GM19372 (cell line): ENCODE measurements around the gene CILP2.

ENCODE experiments used
- ATAC-seq: cut with Tn5 transposase; IDR thresholded peaks from one replicate; pipeline ENCODE4 v1.9.1; 2021; ENCODE audit warnings: mild to moderate bottlenecking, low read depth, moderate library complexity; ENCODE audit not compliant: unreplicated experiment

Gene CILP2

DNA sequence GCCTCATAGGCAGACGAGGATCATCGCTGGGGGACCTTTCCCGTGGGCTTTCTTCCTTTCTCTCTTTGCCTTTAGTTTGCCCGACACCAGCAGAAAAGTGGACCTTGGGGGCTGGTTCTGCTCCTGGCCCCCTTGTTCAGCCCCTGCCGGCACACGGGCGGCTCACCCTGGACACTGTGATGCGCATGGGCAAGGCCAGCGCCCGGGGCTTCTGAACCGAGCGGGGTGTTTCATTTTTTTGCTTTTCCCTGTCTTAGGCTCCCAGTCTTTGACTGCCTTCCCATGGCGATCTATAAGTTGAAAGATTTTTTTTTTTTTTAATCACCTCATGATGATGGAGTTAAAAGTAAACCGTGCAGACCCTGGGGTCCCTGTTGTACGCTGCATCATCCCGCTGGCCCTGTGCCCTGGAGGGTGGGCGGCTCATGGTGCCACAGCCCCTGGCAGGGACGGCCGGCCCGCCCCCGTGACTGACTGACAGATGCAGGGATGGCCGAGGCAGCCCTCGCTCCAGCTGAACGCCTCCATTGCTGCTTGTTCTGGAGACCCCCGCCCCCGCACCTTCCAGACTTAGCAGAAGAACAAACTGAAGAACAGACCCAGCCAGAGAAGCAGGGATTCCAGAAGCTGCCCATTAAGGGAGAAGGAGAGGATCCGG lies 32.3 kb upstream of the CILP2 start:
- no peak for ATAC-seq

DNA sequence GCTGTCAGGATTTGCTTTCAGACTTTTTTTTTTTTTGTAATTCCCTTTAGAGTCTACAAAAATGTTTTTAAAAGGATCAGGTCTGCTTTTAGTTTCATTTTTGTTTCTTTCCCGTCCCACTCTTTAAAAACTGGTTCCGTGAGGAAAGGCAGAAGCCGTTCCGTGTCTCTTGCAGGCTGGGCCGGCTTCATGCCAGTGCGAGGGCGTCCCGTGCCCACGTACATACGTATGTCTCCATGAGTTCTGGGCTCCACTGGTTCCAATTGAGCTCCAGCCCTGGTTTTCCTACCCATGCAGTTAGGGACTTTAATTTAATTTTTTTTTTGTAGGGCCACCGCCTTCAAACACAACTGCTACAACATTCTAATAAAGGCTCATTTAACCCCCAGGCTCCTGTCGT lies 31.5 kb upstream of the CILP2 start:
- ATAC-seq: no peak

DNA sequence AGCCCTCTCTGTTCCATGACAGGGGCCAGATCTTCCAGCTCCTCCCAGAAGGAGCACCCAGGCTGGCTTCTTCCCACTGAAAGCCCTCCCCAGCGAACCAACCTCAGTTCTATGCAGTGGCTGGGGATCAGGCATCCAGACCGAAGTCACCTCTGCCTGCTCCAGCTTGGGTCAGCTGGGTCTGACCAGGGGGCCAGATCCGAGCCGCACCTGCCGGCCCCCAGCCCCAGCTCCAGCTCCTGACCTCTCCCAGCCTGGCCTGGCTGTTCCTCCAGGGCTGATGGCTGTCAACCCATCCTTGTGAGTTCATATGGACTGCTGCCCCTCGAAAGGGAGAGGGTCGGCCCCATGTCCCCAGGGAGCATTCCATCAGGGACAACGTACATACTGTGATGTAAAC lies 30.7 kb upstream of the CILP2 start:
- ATAC-seq: no peak

DNA sequence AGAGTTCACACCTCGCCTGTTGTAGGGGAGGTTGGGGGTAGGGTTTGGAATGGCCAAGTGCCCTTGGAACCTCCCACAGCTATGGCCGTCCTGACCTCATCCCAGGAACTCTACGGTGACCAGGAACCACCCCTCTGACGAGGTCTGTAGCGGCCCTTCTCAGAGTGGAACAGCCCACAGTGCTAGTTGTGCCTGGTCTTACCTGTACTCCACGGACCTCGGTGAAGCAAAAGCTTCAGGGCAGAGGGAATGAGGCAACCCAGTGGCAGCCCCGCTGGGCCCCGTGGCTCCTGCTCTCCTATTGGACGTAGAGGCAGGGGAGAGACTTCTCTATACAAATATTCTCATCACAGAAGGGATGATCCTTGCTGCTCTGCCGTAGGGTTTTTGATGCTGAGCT lies 29.8 kb upstream of the CILP2 start:
- no peak for ATAC-seq

DNA sequence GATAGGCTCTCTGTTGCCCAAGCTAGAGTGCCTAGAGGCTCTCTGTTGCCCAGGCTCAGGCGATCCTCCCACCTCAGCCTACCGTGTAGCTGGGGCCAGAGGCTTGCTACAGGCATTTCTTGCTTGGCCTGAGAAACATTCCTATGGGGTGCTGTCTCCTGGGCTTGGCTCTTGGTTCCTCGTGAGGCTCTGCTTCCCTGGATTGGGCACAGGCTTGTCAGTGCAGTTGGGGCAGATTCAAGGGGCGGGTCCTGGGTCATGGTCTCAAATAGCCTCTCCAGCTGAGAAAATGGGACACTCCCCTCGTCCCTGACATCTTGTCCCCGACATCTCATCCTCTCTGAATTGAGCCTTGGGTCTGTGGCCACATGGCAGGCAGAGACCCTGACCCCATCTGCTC lies 27.6 kb upstream of the CILP2 start:
- no peak for ATAC-seq

DNA sequence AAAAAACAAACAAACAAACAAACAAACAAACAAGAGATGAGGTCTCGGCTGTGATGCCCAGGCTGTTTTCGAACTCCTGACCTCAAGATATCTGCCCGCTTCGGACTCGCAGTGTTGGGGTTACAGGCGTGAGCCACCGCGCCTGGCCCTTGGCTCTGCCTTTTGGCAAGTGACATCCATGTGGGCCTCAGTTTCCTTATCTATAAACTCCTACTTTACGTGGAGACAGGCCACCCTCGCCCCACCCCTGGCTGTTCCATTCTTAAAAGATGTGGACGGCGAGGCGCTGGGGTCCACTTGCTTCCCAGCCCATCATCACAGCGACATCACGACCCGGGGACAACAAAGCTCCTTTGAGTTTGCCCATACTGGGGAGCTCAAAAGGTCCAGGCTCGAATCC lies 24.4 kb upstream of the CILP2 start:
- no peak for ATAC-seq

DNA sequence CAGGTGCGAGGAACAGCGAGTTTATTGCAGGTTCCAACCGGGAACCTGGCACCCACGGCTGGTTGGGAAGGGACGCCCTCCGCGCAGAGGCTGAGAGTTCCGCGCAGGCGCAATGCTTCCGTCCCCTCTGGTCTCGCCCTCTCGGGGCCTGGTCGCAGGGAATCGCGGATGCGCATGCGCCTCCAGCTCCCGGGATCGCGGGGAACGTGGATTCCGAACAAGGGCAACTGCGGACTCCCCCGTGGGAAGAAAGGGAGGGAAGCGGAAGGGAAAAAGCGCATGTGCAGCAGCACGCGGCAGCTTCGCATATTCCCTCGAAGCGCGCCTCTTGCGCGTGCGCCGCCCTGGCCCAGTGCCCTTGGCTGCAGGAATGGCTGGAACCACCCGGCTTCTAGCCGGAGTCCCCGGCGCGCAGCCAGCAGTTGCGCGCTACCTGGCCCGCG lies 23.8 kb upstream of the CILP2 start:
- ATAC-seq: no peak

DNA sequence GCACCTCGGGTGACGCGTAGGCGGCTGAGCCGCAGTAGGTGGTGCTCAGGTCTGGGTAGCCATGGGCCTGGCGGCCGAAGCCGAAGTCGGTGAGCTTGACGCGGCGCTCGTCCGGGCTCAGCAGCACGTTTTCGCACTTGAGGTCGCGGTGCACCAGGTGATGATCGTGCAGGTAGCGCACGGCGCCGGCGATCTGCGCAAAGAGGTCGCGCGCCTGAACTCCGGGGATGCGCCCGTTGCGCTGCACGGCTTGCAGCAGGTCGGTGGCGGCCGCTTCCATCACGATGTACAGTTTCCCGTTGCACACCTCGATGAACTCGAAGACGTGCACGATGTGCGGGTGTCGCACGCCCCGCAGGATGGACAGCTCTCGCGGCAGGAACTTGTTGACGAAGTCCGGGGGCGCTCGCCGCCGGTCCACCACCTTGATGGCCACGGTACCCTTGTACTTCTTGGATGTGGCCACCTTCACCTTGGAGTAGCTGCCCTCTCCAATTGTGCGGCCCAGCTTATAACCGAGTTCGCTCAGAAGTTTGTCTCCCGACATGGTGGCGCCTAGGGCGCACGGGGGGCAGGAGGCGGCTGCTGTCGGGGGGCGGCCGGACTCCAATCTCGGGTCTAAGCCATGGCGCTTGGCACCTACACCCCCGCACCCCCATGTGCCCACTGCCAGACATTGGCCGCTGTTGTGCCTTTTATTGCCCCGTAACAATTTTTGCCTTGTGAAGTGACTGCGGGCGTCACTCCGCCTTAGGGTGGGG lies 23.0 kb upstream of the CILP2 start, which contains the start of gene TSSK6:
TSSK6 (minus strand) TSS at position 668 of the 761 bp plus-strand sequence; CDS start at position 547, 121 bp downstream.
- no peak for ATAC-seq

DNA sequence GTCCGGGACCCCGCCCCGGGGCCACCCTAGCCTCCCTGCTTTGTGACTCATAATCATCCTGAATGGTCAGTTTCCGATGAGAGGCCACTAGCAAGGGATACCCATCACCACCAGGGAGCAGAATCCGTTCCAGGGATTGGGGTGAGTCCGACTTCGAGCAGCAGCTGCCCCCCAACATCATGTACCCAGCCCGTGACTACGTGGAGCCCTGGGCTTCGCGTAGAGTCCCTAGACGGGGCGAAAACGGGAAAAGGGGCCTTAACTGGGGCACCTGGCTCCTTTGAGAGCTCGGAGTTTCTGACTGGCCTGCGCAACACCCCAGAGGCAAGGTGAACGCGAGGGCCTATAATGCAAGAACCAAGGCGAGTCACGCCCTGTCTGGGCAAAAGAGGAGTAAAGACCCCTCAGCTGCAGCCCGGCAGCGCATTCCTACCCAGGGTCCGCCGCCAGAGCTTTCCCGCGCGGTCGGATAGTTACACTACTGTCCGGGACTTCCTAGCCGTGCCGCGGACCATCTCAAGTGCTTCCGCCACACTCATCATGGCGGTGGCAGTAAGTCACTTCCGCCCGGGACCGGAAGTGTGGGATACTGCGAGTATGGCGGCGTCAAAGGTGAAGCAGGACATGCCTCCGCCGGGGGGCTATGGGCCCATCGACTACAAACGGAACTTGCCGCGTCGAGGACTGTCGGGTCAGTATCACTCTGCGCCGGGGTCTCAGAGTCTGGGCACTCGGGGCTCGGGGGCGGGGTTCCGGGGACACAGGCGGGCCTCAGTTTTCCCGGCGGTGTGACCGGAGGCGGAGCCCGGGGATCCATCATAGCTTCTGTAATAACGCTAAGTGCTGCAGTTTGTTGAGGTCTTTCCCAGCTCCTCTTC lies 22.2 kb upstream of the CILP2 start, which contains the start of gene NDUFA13:
NDUFA13 (plus strand) TSS at position 584 of the 878 bp plus-strand sequence; CDS start at position 598, 14 bp downstream.
- peak; percentile 83 for ATAC-seq

DNA sequence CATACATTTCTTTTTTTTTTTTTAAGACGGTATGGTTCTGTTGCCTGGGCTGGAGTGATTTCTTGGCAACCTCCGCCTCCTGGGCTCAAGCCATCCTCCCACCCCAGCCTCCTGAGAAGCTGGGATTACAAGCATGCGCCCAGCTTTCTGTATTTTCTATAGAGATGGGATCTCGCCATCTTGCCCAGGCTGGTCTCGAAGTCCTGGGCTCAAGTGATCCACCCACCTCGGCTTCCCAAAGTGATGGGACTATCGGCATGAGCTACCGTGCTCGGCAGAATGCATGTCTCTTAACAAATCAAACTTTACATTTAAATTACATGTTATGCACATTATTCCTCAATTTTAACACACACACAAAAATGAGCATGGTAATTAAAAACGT lies 20.8 kb upstream of the CILP2 start:
- no peak for ATAC-seq

DNA sequence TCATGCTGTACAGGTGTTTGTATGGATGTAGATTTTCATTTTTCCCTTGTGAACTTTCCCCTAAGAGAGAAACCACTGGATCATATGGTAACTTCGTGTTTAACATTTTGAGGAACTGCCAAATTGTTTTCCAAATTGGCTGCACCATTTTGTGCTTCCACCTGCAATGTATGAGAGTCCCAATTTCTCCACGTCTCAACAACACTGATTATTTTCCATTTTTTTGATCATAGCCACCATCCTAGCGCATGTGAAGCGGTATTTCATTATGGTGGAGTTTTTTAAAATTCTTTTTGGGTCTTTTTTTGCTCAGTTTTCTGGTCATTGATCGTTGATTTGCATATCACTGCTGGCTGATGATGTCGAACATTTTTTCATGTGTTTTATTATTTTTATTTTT lies 17.1 kb upstream of the CILP2 start:
- no peak for ATAC-seq

DNA sequence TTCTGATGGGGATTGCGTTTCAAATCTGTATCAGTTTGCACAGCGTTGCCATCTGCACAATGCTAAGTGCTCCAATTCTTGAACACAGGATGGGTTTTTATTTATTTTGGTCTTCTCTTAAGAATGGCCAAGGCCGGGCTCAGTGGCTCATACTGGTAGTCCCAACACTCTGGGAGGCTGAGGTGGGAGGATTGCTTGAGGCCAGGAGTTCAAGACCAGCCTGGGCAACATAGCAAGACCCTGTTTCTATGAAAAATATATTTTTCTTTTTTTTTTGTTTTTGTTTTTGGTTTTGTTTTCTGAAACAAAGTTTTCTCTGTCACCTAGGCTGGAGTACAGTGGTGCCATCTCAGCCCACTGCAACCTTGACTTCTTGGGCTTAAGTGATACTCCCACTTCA lies 14.9 kb upstream of the CILP2 start:
- ATAC-seq: no peak

DNA sequence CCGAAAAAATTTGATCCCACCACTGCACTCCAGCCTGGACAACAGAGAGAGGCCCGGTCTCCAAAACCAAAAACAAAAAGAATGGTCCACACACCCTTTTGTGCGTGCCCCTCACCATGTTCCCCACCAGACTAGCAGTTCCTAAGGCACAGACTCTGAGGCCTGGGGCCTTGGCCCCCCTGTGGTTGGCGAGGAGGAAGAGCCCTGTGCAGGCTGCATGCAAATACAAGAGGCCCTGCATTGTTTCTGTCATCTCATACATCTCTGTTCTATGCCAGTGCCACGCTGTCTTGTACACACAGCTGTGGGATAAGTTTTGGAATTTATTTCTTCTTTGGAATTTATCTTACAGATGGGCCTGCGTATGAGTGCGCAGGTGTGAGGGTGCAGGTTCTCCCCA lies 14.0 kb upstream of the CILP2 start:
- ATAC-seq: no peak

DNA sequence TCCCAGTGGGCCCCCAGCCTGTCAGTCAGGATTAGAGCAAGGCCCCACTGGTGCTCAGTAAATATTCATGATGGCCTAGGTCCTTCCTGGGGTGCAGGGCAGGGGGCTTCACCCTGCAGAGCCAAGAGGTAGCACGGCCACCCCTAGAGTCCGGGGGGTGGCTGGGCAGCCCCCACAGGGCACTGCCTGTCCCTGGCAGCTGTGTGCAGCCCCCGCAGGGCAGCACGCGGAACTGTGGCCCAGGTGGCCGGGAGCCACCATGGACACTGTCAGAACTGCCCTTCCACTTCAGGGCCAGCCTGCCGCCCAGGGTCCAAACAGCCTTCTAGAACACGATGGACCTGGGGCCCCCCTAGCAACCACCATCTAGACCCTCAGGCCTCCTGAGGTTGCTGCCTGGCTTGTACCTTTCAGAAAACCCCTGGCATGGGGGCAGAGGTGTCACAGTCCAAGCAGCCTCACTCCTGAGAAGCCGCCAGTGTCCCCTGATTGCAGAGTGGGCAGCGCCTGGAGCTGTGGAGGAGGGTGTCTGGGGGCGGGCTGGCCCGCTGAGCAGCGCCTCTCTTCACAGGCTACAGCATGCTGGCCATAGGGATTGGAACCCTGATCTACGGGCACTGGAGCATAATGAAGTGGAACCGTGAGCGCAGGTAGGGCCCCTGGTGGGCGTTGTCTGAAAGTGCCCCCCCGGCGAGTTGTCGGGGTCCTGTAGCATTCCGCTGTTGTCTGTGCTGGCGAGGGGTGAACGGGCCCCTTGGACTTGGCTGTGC lies 12.3 kb upstream of the CILP2 start:
- ATAC-seq: no peak

DNA sequence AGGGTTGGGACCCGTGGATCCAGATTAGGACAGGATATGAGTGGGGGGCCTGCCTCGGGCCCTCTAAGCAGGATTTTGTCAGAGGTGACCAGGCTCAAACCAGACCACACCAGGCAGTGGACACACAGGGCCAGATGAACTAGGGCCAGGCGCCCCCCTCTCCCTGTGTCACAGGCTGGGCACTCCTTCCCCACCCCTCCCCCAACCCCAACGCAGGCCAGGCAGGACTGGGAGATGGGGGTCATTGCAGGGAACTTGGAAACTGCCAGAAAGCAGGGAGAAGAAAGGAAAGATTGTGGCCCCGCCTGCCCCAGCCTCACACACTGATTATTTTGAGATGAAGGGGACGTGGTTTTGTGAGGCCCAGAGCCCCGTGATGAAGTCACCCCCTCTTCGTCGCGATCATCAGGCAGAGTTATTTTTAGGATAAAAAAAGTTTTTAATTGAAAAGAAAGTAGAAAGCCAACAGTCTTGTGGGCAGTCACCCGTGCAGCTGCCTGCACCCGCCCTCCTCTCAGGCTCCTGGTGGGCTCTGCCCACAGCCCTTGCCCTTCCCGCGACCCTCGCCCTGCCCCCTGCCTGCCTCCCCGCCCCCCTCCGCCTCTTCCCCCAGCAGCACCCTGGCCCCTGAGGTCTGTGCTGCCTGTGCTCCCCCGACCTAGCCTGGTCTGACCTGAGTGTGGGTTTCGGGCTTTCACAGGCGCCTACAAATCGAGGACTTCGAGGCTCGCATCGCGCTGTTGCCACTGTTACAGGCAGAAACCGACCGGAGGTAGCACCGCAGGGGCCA lies 11.3 kb upstream of the CILP2 start:
- ATAC-seq: no peak

DNA sequence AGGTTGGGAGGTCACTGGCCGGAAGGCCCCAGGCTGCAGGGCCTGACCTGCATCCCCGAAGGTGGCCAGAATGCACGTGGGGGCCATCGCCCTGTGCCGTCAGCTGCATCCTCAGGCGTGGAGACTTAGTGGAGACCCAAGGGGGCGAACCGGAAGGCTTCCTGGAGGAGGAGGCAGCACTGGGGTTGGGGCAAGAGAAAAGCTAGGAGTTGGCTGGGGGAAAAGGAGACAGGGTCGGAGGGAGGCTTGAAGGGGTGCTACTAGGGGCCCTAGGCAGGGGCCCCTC lies 10.8 kb upstream of the CILP2 start:
- ATAC-seq: no peak

DNA sequence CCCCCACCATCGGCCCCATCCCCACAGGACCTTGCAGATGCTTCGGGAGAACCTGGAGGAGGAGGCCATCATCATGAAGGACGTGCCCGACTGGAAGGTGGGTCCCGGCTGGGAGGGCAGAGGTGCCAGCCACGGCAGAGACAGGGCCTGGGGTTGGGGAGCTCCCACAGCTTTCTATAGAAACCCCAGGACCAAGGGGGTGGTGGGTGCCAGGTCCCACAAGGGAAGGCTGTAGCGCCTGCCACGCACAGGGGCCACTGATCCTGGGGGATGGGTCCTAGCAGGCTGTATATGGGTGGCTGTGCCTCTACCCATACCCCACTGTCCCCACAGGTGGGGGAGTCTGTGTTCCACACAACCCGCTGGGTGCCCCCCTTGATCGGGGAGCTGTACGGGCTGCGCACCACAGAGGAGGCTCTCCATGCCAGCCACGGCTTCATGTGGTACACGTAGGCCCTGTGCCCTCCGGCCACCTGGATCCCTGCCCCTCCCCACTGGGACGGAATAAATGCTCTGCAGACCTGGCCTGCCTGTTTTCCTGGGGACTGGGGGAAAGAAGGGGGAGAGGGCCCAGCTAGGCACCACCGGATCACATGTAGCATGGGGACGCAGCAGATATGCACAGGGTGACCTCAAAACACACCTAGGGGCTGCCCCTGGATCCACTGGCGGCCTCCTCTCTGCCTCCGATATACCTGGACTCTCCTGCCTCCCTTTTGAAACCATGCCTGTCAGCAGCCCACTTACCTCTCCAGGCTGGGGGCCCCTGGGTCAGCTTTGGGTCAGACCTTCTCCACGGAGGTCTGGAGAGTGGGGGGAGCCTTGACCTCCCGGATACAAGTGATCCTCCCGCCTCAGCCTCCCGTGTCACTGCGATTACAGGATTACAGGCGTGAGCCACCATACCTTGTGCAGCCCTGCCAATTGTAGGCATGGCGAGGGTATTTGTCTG lies 10.1 kb upstream of the CILP2 start:
- no peak for ATAC-seq

DNA sequence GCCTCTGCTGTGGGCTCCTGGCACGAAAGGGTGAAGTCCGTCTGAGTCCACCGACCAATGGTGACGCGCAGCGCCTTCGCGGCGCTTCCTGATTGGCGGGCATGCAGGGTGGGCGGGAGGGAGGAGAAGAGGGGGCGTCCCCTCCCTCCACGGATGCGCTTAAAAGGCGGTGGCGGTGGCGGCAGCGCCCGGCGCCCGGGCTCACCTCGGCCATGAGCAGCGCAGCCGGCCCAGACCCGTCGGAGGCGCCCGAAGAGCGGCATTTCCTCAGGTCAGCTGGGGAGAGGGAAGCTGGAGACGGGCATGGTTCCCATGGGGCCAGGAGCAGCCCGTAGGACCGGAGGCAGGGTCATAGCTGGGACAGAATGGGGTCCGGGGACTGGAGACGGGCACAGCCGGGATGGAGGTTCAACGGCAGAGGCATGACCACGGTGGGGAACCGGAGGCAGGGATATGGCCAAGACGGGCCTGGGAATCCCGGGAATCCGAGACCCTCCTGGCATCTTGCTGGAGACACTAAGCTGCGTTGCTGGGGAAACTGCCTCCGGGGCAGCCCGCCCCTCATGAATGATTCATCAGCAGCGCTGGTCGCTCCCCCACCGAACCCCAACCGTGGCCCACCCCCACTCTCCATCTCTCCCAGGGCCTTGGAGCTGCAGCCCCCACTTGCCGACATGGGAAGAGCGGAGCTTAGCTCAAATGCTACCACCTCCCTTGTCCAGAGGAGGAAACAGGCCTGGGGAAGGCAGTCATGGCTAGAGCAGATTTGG lies 9.2 kb upstream of the CILP2 start, which contains the start of gene YJEFN3:
YJEFN3 (plus strand) TSS at position 191 of the 770 bp plus-strand sequence; CDS start at position 213, 22 bp downstream.
- ATAC-seq: no peak
